IPS-15b (cell line): ENCODE data around the gene INSYN2B.

ENCODE experiments used
- H3K27me3 ChIP-seq: one replicate; pipeline ENCODE4 v1.6.1; 2013; ENCODE audit warnings: low read length; ENCODE audit not compliant: control insufficient read depth, insufficient read depth
- H3K36me3 ChIP-seq: one replicate; pipeline ENCODE4 v1.6.1; 2013; ENCODE audit warnings: low read length; ENCODE audit not compliant: control insufficient read depth, insufficient read depth
- H3K4me1 ChIP-seq: one replicate; pipeline ENCODE4 v1.6.1; 2013; ENCODE audit warnings: mild to moderate bottlenecking, low read length; ENCODE audit not compliant: control insufficient read depth, insufficient read depth
- H3K4me3 ChIP-seq: one replicate; pipeline ENCODE4 v1.5.1; 2013; ENCODE audit warnings: low read depth, low read length
- H3K9ac ChIP-seq: one replicate; pipeline ENCODE4 v1.6.1; 2013; ENCODE audit warnings: low read depth, mild to moderate bottlenecking, low read length
- H3K9me3 ChIP-seq: one replicate; pipeline ENCODE4 v1.6.1; 2013; ENCODE audit warnings: mild to moderate bottlenecking, low read length; ENCODE audit not compliant: control insufficient read depth, insufficient read depth

The INSYN2B gene

GRCh38 chr5:169881702-169882303 lies 98.5 kb downstream of the INSYN2B start:
- no peak overlapping the region for H3K9ac ChIP-seq
- H3K36me3 ChIP-seq, result no peaks in the 10 kb centered on the region
- H3K4me3 ChIP-seq, result no peak overlapping the region
- no peaks in the 10 kb centered on the region for H3K4me1 ChIP-seq
- H3K27me3 ChIP-seq, result no peaks in the 10 kb centered on the region
- no peaks in the 10 kb centered on the region for H3K9me3 ChIP-seq

GRCh38 chr5:169880785-169881184 lies 99.5 kb downstream of the INSYN2B start:
- Histone ChIP-seq H3K4me1 (no peaks in the 10 kb centered on the region), H3K36me3 (no peaks in the 10 kb centered on the region), H3K9ac (no peak overlapping the region), H3K27me3 (no peaks in the 10 kb centered on the region), H3K4me3 (no peak overlapping the region), H3K9me3 (no peaks in the 10 kb centered on the region)

GRCh38 chr5:169880012-169880663 lies 100.2 kb downstream of the INSYN2B start:
- no peak overlapping the region for H3K9ac ChIP-seq
- H3K9me3 ChIP-seq, result no peaks in the 10 kb centered on the region
- no peaks in the 10 kb centered on the region for H3K36me3 ChIP-seq
- H3K4me1 ChIP-seq, result no peaks in the 10 kb centered on the region
- H3K27me3 ChIP-seq, result no peaks in the 10 kb centered on the region
- no peak overlapping the region for H3K4me3 ChIP-seq

- Histone ChIP-seq H3K36me3 (no peaks in the 10 kb centered on the region), H3K27me3 (no peaks in the 10 kb centered on the region), H3K4me1 (no peaks in the 10 kb centered on the region), H3K9ac (no peak overlapping the region), H3K9me3 (no peaks in the 10 kb centered on the region), H3K4me3 (no peak overlapping the region)
These were observed 103.9 kb downstream of the INSYN2B start for GRCh38 chr5:169876386-169876785.

- no peak overlapping the region for H3K9ac ChIP-seq
- no peak overlapping the region for H3K4me3 ChIP-seq
- no peaks in the 10 kb centered on the region for H3K27me3 ChIP-seq
- no peaks in the 10 kb centered on the region for H3K4me1 ChIP-seq
- H3K36me3 ChIP-seq, result no peaks in the 10 kb centered on the region
- H3K9me3 ChIP-seq, result no peaks in the 10 kb centered on the region
These were observed 104.6 kb downstream of the INSYN2B start for GRCh38 chr5:169875731-169876130.

- Histone ChIP-seq H3K9me3 (no peaks in the 10 kb centered on the region), H3K4me3 (no peak overlapping the region), H3K36me3 (no peaks in the 10 kb centered on the region), H3K4me1 (no peaks in the 10 kb centered on the region), H3K27me3 (no peaks in the 10 kb centered on the region), H3K9ac (no peak overlapping the region)
These were observed 105.1 kb downstream of the INSYN2B start for GRCh38 chr5:169875091-169875728.

GRCh38 chr5:169874621-169875020 lies 105.7 kb downstream of the INSYN2B start:
- Histone ChIP-seq H3K9me3 (no peaks in the 10 kb centered on the region), H3K36me3 (no peaks in the 10 kb centered on the region), H3K4me3 (no peak overlapping the region), H3K9ac (no peak overlapping the region), H3K27me3 (no peaks in the 10 kb centered on the region), H3K4me1 (no peaks in the 10 kb centered on the region)

- Histone ChIP-seq H3K9ac (no peak overlapping the region), H3K4me1 (peaks cover 4% of the 10 kb centered on the region), H3K36me3 (no peaks in the 10 kb centered on the region), H3K4me3 (no peak overlapping the region), H3K9me3 (no peaks in the 10 kb centered on the region), H3K27me3 (no peaks in the 10 kb centered on the region)
These were observed 106.7 kb downstream of the INSYN2B start for GRCh38 chr5:169873642-169874041.

GRCh38 chr5:169871826-169872490 lies 108.3 kb downstream of the INSYN2B start:
- Histone ChIP-seq H3K36me3 (no peaks in the 10 kb centered on the region), H3K9me3 (no peaks in the 10 kb centered on the region), H3K4me3 (no peak overlapping the region), H3K27me3 (no peaks in the 10 kb centered on the region), H3K9ac (no peak overlapping the region), H3K4me1 (peaks cover 4% of the 10 kb centered on the region)

GRCh38 chr5:169870211-169870610 lies 110.1 kb downstream of the INSYN2B start:
- Histone ChIP-seq H3K27me3 (no peaks in the 10 kb centered on the region), H3K4me3 (no peak overlapping the region), H3K36me3 (no peaks in the 10 kb centered on the region), H3K9ac (no peak overlapping the region), H3K9me3 (no peaks in the 10 kb centered on the region), H3K4me1 (peaks cover 4% of the 10 kb centered on the region)

- H3K36me3 ChIP-seq, result no peaks in the 10 kb centered on the region
- peaks cover 4% of the 10 kb centered on the region for H3K4me1 ChIP-seq
- no peak overlapping the region for H3K4me3 ChIP-seq
- no peak overlapping the region for H3K9ac ChIP-seq
- no peaks in the 10 kb centered on the region for H3K27me3 ChIP-seq
- no peaks in the 10 kb centered on the region for H3K9me3 ChIP-seq
These were observed 111.2 kb downstream of the INSYN2B start for GRCh38 chr5:169869066-169869465.

GRCh38 chr5:169867347-169867746 lies 112.9 kb downstream of the INSYN2B start:
- Histone ChIP-seq H3K27me3 (no peaks in the 10 kb centered on the region), H3K36me3 (no peaks in the 10 kb centered on the region), H3K4me3 (no peak overlapping the region), H3K9me3 (no peaks in the 10 kb centered on the region), H3K4me1 (peaks cover 4% of the 10 kb centered on the region), H3K9ac (no peak overlapping the region)
